Activated CD8-positive, alpha-beta memory T cell treated with anti-CD3 and anti-CD28 coated beads for 36 hours (primary cell): ENCODE results near the gene GRK6. TPM values are rescaled to one million over a fixed set of nuclear protein-coding genes. Genes with fewer than 3 reads are reported as not detected.

Experiments used
- CTCF ChIA-PET: fragments of 350-600 bp; sonication (Branson Sonifier 250); formaldehyde crosslinking; loops from one replicate; lab custom pipeline; 2021; ENCODE audit warnings: antibody characterized with exemption; lab: Charles Lee
- POLR2A ChIA-PET: fragments of 350-600 bp; sonication (Branson Sonifier 250); formaldehyde crosslinking; loops from one replicate; lab custom pipeline; 2021; ENCODE audit warnings: antibody characterized with exemption; lab: Charles Lee
- total RNA-seq, 2 experiments: library from RNA; stranded (reverse); gene quantifications; one replicate each; pipeline ENCODE4 v1.2.3, GENCODE V29; 2021

The GRK6 gene
- total RNA-seq, 2 experiments from 2014 or later, result 179 to 180 TPM

GRCh38 chr5:177393206-177393765 lies 33.2 kb upstream of the GRK6 start:
- ChIA-PET CTCF (interaction anchor here (1.0 to 13.7 kb wide), 4 partner anchors 11 to 59 kb away, joined by 4 to 203 read pairs (median 127); partner anchors contain the start of genes PFN3 and PRR7), POLR2A (interaction anchor here (0.5 kb wide), 1 partner anchor 70 kb away, joined by 3 read pairs; no protein-coding TSS in a partner anchor)

- CTCF ChIA-PET, result interaction anchor here (1.0 to 13.7 kb wide), 4 partner anchors 10 to 59 kb away, joined by 4 to 203 read pairs (median 127); partner anchors contain the start of genes PFN3 and PRR7
- POLR2A ChIA-PET, result interaction anchor here (0.5 to 0.6 kb wide), 2 partner anchors 10 to 69 kb away, joined by 3 read pairs; no protein-coding TSS in a partner anchor
Measured at GRCh38 chr5:177393990-177394389, 32.5 kb upstream of the GRK6 start.

- ChIA-PET CTCF (interaction anchor here (10.3 kb wide), 1 partner anchor 57 kb away, joined by 203 read pairs; the partner anchor contains the start of gene PRR7), POLR2A (no interaction called here)
Measured at GRCh38 chr5:177396078-177396477, 30.4 kb upstream of the GRK6 start.

GRCh38 chr5:177396807-177397206 lies 29.7 kb upstream of the GRK6 start:
- ChIA-PET POLR2A (no interaction called here), CTCF (interaction anchor here (0.9 kb wide), 1 partner anchor 58 kb away, joined by 3 read pairs; no protein-coding TSS in a partner anchor)

- ChIA-PET CTCF (no interaction called here), POLR2A (no interaction called here)
Measured at GRCh38 chr5:177397875-177398390, 28.5 kb upstream of the GRK6 start.

GRCh38 chr5:177399997-177400868 lies 26.2 kb upstream of the GRK6 start, which contains the start of gene PFN3:
Gene PFN3 (minus strand): TSS chr5:177400661. CDS start chr5:177400576, 85 bp downstream.
- ChIA-PET CTCF (interaction anchor here (5.5 to 7.9 kb wide), 3 partner anchors 10 to 48 kb away, joined by 122 to 312 read pairs (median 145); partner anchors contain the start of genes GRK6 and PRR7), POLR2A (no interaction called here)

GRCh38 chr5:177402271-177403043 lies 24.0 kb upstream of the GRK6 start:
- POLR2A ChIA-PET, result interaction anchor here (0.8 to 5.0 kb wide), 17 partner anchors 12 to 113 kb away, joined by 3 to 55 read pairs (median 5); partner anchors contain the start of genes GRK6 and PDLIM7

GRCh38 chr5:177403102-177403791 lies 23.2 kb upstream of the GRK6 start:
- ChIA-PET POLR2A (interaction anchor here (0.6 to 5.0 kb wide), 18 partner anchors 13 to 184 kb away, joined by 3 to 55 read pairs (median 4); partner anchors contain the start of genes DBN1, GRK6, LMAN2 and PDLIM7), CTCF (interaction anchor here (0.5 to 7.9 kb wide), 28 partner anchors 12 to 290 kb away, joined by 3 to 312 read pairs (median 6); partner anchors contain the start of genes GRK6, MXD3, PDLIM7 and PRR7)

More at GRCh38 chr5:177402271-177403043, 24.0 kb upstream of the GRK6 start:
- CTCF ChIA-PET, result interaction anchor here (0.5 to 7.9 kb wide), 23 partner anchors 12 to 277 kb away, joined by 3 to 312 read pairs (median 5); partner anchors contain the start of genes GRK6, MXD3, PDLIM7 and PRELID1

- ChIA-PET POLR2A (interaction anchor here (0.6 to 5.0 kb wide), 19 partner anchors 10 to 183 kb away, joined by 3 to 55 read pairs (median 5); partner anchors contain the start of genes DBN1, GRK6, LMAN2 and PDLIM7), CTCF (interaction anchor here (0.6 to 7.9 kb wide), 31 partner anchors 11 to 291 kb away, joined by 3 to 312 read pairs (median 5); partner anchors contain the start of genes GRK6, MXD3, PDLIM7 and PRR7)
Measured at GRCh38 chr5:177403792-177404640, 22.5 kb upstream of the GRK6 start.

GRCh38 chr5:177404641-177405179 lies 21.8 kb upstream of the GRK6 start:
- ChIA-PET CTCF (interaction anchor here (0.8 to 7.9 kb wide), 23 partner anchors 11 to 115 kb away, joined by 3 to 312 read pairs (median 8); partner anchors contain the start of genes GRK6, MXD3, PDLIM7 and PRR7), POLR2A (interaction anchor here (0.6 to 5.0 kb wide), 12 partner anchors 10 to 93 kb away, joined by 3 to 55 read pairs (median 9); partner anchors contain the start of genes DBN1, GRK6 and PDLIM7)

GRCh38 chr5:177405312-177405711 lies 21.2 kb upstream of the GRK6 start:
- POLR2A ChIA-PET, result interaction anchor here (0.6 to 5.0 kb wide), 6 partner anchors 16 to 50 kb away, joined by 3 to 55 read pairs (median 28); partner anchors contain the start of gene GRK6
- CTCF ChIA-PET, result interaction anchor here (0.8 to 7.9 kb wide), 13 partner anchors 10 to 114 kb away, joined by 3 to 312 read pairs (median 23); partner anchors contain the start of genes GRK6, PDLIM7 and PRR7

GRCh38 chr5:177405805-177406204 lies 20.7 kb upstream of the GRK6 start:
- POLR2A ChIA-PET, result interaction anchor here (3.1 to 5.0 kb wide), 2 partner anchors 22 to 42 kb away, joined by 16 to 55 read pairs; partner anchors contain the start of gene GRK6
- CTCF ChIA-PET, result interaction anchor here (4.3 to 7.9 kb wide), 4 partner anchors 10 to 42 kb away, joined by 54 to 312 read pairs (median 134); partner anchors contain the start of genes GRK6 and PRR7

GRCh38 chr5:177409043-177409801 lies 17.3 kb upstream of the GRK6 start, which contains the start of gene F12:
Gene F12 (minus strand): TSS chr5:177409564. CDS start chr5:177409527, 37 bp downstream.
- ChIA-PET CTCF (interaction anchor here (0.7 to 3.5 kb wide), 8 partner anchors 17 to 88 kb away, joined by 3 to 11 read pairs (median 5); partner anchors contain the start of genes GRK6 and PDLIM7), POLR2A (interaction anchor here (0.6 kb wide), 1 partner anchor 16 kb away, joined by 3 read pairs; no protein-coding TSS in a partner anchor)

- ChIA-PET CTCF (interaction anchor here (0.7 to 3.5 kb wide), 4 partner anchors 16 to 481 kb away, joined by 3 to 11 read pairs (median 7); partner anchors contain the start of gene GRK6), POLR2A (interaction anchor here (1.1 kb wide), 1 partner anchor 31 kb away, joined by 4 read pairs; no protein-coding TSS in a partner anchor)
Measured at GRCh38 chr5:177410575-177410974, 15.9 kb upstream of the GRK6 start.
